ENCODE results near the gene KCNAB2.

The KCNAB2 gene

DNA sequence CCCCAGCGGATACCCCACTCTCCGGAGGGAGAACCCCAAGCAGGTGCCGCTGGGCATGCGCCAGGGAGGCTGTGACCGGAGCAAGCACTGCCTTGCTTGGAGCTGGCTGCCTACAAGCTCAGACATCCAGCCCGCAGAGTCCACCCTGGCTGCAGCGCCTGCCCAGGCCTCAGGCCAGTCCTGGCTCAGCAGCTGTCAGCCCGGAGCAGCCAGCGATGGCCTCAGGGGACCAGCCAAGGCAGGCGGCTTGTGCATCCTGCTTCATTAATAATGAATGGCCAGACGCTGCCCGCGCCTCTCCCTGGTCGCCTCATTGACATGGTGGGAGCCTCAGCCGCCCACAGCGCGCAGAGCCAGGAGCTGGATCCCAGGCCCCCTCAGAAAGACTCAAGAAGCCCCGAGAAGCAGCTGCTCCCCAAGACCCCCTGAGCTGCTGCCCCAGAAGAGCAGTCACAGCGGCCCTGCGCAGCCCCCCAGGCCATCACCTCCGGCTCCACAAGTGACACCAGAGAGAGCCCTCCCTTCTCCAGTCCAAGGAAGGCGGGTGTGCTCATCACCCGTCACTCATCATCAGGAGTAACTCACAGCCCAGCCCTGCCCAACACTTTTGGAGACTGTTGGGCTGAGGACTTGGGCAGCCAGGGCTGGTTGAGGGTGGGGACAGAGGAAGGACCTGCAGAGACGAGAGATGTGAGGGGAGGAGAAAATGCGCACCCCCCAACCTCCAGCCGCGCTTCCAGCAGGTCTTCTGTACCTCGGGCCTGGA, 19.6 kb downstream of the KCNAB2 start:
- ATAC-seq = no peak
- TF ChIP-seq OSR1 (CRISPR knock-in tag; IDR thresholded peaks at IDR 0.05) (no peak), BACH2 (CRISPR knock-in tag; IDR thresholded peaks at IDR 0.05; ENCODE audit: borderline replicate concordance) (no peak), TOX (CRISPR knock-in tag; IDR thresholded peaks at IDR 0.05; ENCODE audit: borderline replicate concordance) (no peak), CSRNP3 (CRISPR knock-in tag; IDR thresholded peaks at IDR 0.05) (no peak), CSDC2 (CRISPR knock-in tag; IDR thresholded peaks at IDR 0.05) (no peak), ISL1 (CRISPR knock-in tag; IDR thresholded peaks at IDR 0.05) (no peak), ESRRG (CRISPR knock-in tag; IDR thresholded peaks at IDR 0.05) (no peak)

DNA sequence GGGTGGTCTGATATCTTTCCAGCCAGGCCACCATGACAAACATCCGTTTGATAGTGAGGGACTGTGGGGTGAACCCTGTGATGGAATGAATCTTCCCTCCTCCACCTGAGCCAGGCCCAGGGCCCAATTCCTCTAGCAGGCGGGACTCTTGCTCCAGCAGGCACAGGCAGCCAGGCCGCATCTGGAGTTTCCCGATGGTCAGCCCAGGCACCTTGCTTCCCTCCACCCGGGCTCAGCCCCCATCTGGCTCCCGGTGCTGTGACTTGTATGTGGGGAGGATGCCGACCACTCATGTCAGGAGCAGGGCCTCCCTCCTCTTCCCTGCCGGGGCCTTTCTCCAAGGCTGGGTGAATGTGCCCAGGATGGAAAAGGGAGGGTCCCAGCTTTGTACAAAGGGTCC, 21.0 kb downstream of the KCNAB2 start:
- no peak for TF ChIP-seq ZNF8 (CRISPR knock-in tag; IDR thresholded peaks at IDR 0.05)
- TF ChIP-seq PPARA (CRISPR knock-in tag; IDR thresholded peaks at IDR 0.05; ENCODE audit: borderline replicate concordance) = no peak
- no peak for TF ChIP-seq OSR1 (CRISPR knock-in tag; IDR thresholded peaks at IDR 0.05)
- TF ChIP-seq BACH2 (CRISPR knock-in tag; IDR thresholded peaks at IDR 0.05; ENCODE audit: borderline replicate concordance) = no peak
- TF ChIP-seq POU6F1 (CRISPR knock-in tag; IDR thresholded peaks at IDR 0.05; ENCODE audit: borderline replicate concordance, low read depth) = no peak
- TF ChIP-seq ESRRG (CRISPR knock-in tag; IDR thresholded peaks at IDR 0.05) = no peak
- TF ChIP-seq ZFP30 (CRISPR knock-in tag; IDR thresholded peaks at IDR 0.05) = no peak
- TF ChIP-seq, protein P1, sequence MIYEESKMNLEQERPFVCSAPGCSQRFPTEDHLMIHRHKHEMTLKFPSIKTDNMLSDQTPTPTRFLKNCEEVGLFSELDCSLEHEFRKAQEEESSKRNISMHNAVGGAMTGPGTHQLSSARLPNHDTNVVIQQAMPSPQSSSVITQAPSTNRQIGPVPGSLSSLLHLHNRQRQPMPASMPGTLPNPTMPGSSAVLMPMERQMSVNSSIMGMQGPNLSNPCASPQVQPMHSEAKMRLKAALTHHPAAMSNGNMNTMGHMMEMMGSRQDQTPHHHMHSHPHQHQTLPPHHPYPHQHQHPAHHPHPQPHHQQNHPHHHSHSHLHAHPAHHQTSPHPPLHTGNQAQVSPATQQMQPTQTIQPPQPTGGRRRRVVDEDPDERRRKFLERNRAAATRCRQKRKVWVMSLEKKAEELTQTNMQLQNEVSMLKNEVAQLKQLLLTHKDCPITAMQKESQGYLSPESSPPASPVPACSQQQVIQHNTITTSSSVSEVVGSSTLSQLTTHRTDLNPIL (CRISPR knock-in tag; IDR thresholded peaks at IDR 0.05; ENCODE audit: low read depth) = no peak
- ATAC-seq = no peak

DNA sequence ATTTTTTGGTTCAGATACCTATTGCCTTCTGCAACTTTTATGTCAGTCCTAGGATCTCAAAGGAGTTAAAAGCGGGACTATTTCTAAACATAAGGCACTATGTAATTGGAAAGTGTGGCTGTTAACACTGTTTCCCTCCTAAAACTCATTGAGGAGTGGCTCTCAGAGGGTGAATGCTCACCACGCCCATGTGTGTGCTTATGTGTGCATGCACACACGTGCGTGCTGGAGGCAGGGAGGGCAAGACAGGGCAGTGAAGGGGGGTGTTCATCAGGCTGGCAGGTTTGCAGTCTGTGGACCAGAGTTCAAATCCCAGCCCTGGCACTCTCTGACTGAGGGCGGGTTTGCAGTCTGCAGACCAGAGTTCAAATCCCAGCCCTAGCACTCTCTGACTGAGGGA, 22.4 kb downstream of the KCNAB2 start:
- TF ChIP-seq, protein P1 (CRISPR knock-in tag; IDR thresholded peaks at IDR 0.05; ENCODE audit: low read depth) = no peak
- TF ChIP-seq TSHZ2 (CRISPR knock-in tag; IDR thresholded peaks at IDR 0.05) (no peak), GLIS3 (CRISPR knock-in tag; IDR thresholded peaks at IDR 0.05) (no peak), CSDC2 (CRISPR knock-in tag; IDR thresholded peaks at IDR 0.05) (no peak), PPARA (CRISPR knock-in tag; IDR thresholded peaks at IDR 0.05; ENCODE audit: borderline replicate concordance) (no peak), ZNF565 (CRISPR knock-in tag; conservative IDR thresholded peaks at IDR 0.05; ENCODE audit: low read depth) (no peak), ESRRG (CRISPR knock-in tag; IDR thresholded peaks at IDR 0.05) (no peak)
- no peak for ATAC-seq

- no peak for ATAC-seq
- no peak for TF ChIP-seq SNAI2 (CRISPR knock-in tag; IDR thresholded peaks at IDR 0.05)
Measured at GRCh38 chr1:6068932-6069331, 23.2 kb downstream of the KCNAB2 start.

- no peak for ATAC-seq
- TF ChIP-seq GLIS3 (CRISPR knock-in tag; IDR thresholded peaks at IDR 0.05) (no peak), RARB (CRISPR knock-in tag; IDR thresholded peaks at IDR 0.05) (no peak), ZFP3 (CRISPR knock-in tag; IDR thresholded peaks at IDR 0.05) (no peak), ISL1 (CRISPR knock-in tag; IDR thresholded peaks at IDR 0.05) (no peak), OSR1 (CRISPR knock-in tag; IDR thresholded peaks at IDR 0.05) (no peak), CSDC2 (CRISPR knock-in tag; IDR thresholded peaks at IDR 0.05) (no peak), ESRRG (CRISPR knock-in tag; IDR thresholded peaks at IDR 0.05) (no peak), TSHZ2 (CRISPR knock-in tag; IDR thresholded peaks at IDR 0.05) (no peak), POU6F1 (CRISPR knock-in tag; IDR thresholded peaks at IDR 0.05; ENCODE audit: borderline replicate concordance, low read depth) (no peak), SNAI2 (CRISPR knock-in tag; IDR thresholded peaks at IDR 0.05) (no peak)
Measured at GRCh38 chr1:6069573-6069972, 23.9 kb downstream of the KCNAB2 start.

Data from SK-N-SH treated with all-trans-retinoic acid at 6 μM for 48 hours (cell line).